ENCODE data around the gene SPAG5. TPM values are rescaled to one million over a fixed set of nuclear protein-coding genes. Genes with fewer than 3 reads are reported as not detected.

Gene SPAG5
- total and polyA plus RNA-seq, 10 of the 15 experiments (the other 5 are each of a cell fraction or from before 2014, with no cell fraction given) = 73.5 to 171 (median 106) TPM

GRCh38 chr17:28553000-28553505 is 45.8 kb downstream of the SPAG5 start:
- Histone ChIP-seq H3K27ac (ENCODE audit: control insufficient read depth, insufficient read depth) (no peak overlapping the region), H3K79me2 (ENCODE audit: control insufficient read depth, insufficient read depth, low read length) (peaks cover 42% of the 10 kb centered on the region), H4K20me1 (ENCODE audit: control insufficient read depth, insufficient read depth) (no peaks in the 10 kb centered on the region), H3K27me3 (replicated peaks in 1 of 2; ENCODE audit: control insufficient read depth in 2 of 2, insufficient read depth in 2 of 2, low read length in 1 of 2) (no peaks in the 10 kb centered on the region), H3K4me3 (no peak overlapping the region), H3K9me3 (replicated peaks; ENCODE audit: control insufficient read depth, insufficient read depth, low read length) (no peaks in the 10 kb centered on the region), H2AFZ (ENCODE audit: control insufficient read depth, low read depth, low read length) (no peak overlapping the region), H3K36me3 (ENCODE audit: control insufficient read depth in 2 of 2, insufficient read depth in 2 of 2, low read length in 1 of 2) (peaks cover 22 to 31% of the 10 kb centered on the region in 2 experiments; a peak in 3 of 4 replicates), H3K4me1 (ENCODE audit: control insufficient read depth, insufficient read depth, low read length) (peaks cover 27% of the 10 kb centered on the region), H3K4me2 (ENCODE audit: control insufficient read depth, insufficient read depth) (no peak overlapping the region), H3K9ac (ENCODE audit: control insufficient read depth, insufficient read depth, low read length) (no peak overlapping the region)
- POLR2A ChIA-PET = interaction anchor here (0.6 to 9.1 kb wide), 9 partner anchors 15 to 236 kb away, joined by 3 to 148 read pairs (median 5); partner anchors contain the start of genes ALDOC, PIGS and RPL23A
- RAD21 ChIA-PET (ENCODE audit: unreplicated experiment) = interaction anchor here (0.6 to 8.3 kb wide), 5 partner anchors 16 to 1220 kb away, joined by 3 to 102 read pairs (median 3); partner anchors contain the start of gene PIGS
- ATAC-seq (no peak), DNase-seq (ENCODE audit: low read depth, low spot score) (no peak), FAIRE-seq (no peak)
- WGBS (ENCODE audit: insufficient coverage, insufficient replicate concordance, low lambda C conversion rate, missing lambda C conversion rate) = 96% methylated on average over 5 of the region's 5 CpGs
- CTCF ChIA-PET = interaction anchor here (0.6 to 13.9 kb wide), 7 partner anchors 13 to 615 kb away, joined by 3 to 316 read pairs (median 3); no protein-coding TSS in a partner anchor
- no TSS peak for BruUV-seq (replicated peaks)
- in situ Hi-C loops (cut with MboI) (loop anchor here (25.0 kb wide), 1 partner anchor 1066 kb away; no protein-coding TSS in a partner anchor), intact Hi-C loops (cut with micrococcal nuclease; ENCODE audit: unreplicated experiment) (loop anchor here (10.0 kb wide), 1 partner anchor 162 kb away; the partner anchor contains the start of genes PROCA1, RAB34 and RPL23A)
- SMC1A ChIA-PET (ENCODE audit: uncharacterized antibody, unreplicated experiment) = interaction anchor here (0.6 to 4.7 kb wide), 3 partner anchors 9 to 45 kb away, joined by 3 to 25 read pairs (median 3); partner anchors contain the start of gene SPAG5
- TF ChIP-seq NKRF (conservative IDR thresholded peaks at IDR 0.05) = no peak
- TF ChIP-seq SMARCA5 (IDR thresholded peaks at IDR 0.05) = no peak
- no peak for TF ChIP-seq ELK1 (IDR thresholded peaks at IDR 0.05; ENCODE audit: low read depth, low read length)
- TF ChIP-seq PRDM15 (CRISPR knock-in tag; IDR thresholded peaks at IDR 0.05) = no peak
- TF ChIP-seq CEBPZ (IDR thresholded peaks at IDR 0.05; ENCODE audit: low read depth, low read length) = no peak
- no peak for TF ChIP-seq MYB (IDR thresholded peaks at IDR 0.05; ENCODE audit: borderline replicate concordance, low read depth, low read length)
- no peak for TF ChIP-seq TBL1XR1 (IDR thresholded peaks at IDR 0.05; ENCODE audit: low read depth, low read length)
- no peak for TF ChIP-seq SP1 (IDR thresholded peaks at IDR 0.05; ENCODE audit: low read depth, low read length)
- TF ChIP-seq RELA (IDR thresholded peaks at IDR 0.05; ENCODE audit: borderline replicate concordance, partially characterized antibody) = no peak
- TF ChIP-seq IRF5 (IDR thresholded peaks at IDR 0.05; ENCODE audit: borderline replicate concordance) = no peak
- TF ChIP-seq ZNF24 (IDR thresholded peaks at IDR 0.05) = no peak

All from GM12878 (cell line).